SK-N-SH treated with all-trans-retinoic acid at 6 μM for 48 hours (cell line): Measurements from ENCODE around the gene OXCT1.

Experiments
- ARNTL ChIP-seq: fragments of 450-650 bp; formaldehyde crosslinking; IDR thresholded peaks from 2 replicates; pipeline ENCODE4 v1.5.0; 2020; ENCODE audit warnings: low read depth, mild to moderate bottlenecking, moderate library complexity, borderline replicate concordance
- CSRNP3 ChIP-seq: fragments of 250-450 bp; sonication (Bioruptor Pico); IDR thresholded peaks from 2 replicates; pipeline ENCODE4 v1.5.1; 2021; ENCODE audit warnings: mild to moderate bottlenecking, moderate library complexity
- SNAI2 ChIP-seq: fragments of 250-450 bp; sonication (Bioruptor Pico); IDR thresholded peaks from 2 replicates; pipeline ENCODE4 v1.5.0; 2020; ENCODE audit warnings: mild to moderate bottlenecking, moderate library complexity
- ZFP30 ChIP-seq: fragments of 450-650 bp; formaldehyde crosslinking; IDR thresholded peaks from 2 replicates; pipeline ENCODE4 v1.5.0; 2022; ENCODE audit warnings: mild to moderate bottlenecking, moderate library complexity

GRCh38 chr5:41695920-41696582 is 174.2 kb downstream of the OXCT1 start:
- TF ChIP-seq ARNTL (CRISPR knock-in tag) (no peak), SNAI2 (CRISPR knock-in tag) (no peak), ZFP30 (CRISPR knock-in tag) (no peak), CSRNP3 (CRISPR knock-in tag) (no peak)
